GM06990 (cell line): ENCODE results near the gene CCDC194.

ENCODE experiments used
- DNase-seq: peaks from one replicate; pipeline ENCODE4 v3.0.0-alpha.2; 2011; ENCODE audit not compliant: insufficient read length; ENCODE audit errors: extremely low read depth
- H3K27me3 ChIP-seq: replicated peaks from 2 replicates; pipeline ENCODE4 v1.6.0; 2011; ENCODE audit warnings: low read length; ENCODE audit not compliant: control insufficient read depth, insufficient read depth
- H3K36me3 ChIP-seq: 2 replicates; pipeline ENCODE4 v1.5.1; 2011; ENCODE audit warnings: low read length; ENCODE audit not compliant: control insufficient read depth, insufficient read depth
- H3K4me3 ChIP-seq: replicated peaks from 2 replicates; pipeline ENCODE4 v1.5.1; 2011; ENCODE audit warnings: low read depth, mild to moderate bottlenecking, control low read depth, low read length
- CTCF ChIP-seq: IDR thresholded peaks from 2 replicates; pipeline ENCODE4 v1.5.1; 2011; ENCODE audit warnings: low read length, control low read depth, mild to moderate bottlenecking, inconsistent platforms; ENCODE audit not compliant: insufficient read depth, poor library complexity, severe bottlenecking

Gene CCDC194

GRCh38 chr19:17431417-17431816 lies 37.4 kb upstream of the CCDC194 start:
- no peak for TF ChIP-seq CTCF
- no peak for DNase-seq
- no peak overlapping the region for H3K4me3 ChIP-seq
- H3K36me3 ChIP-seq: no peaks in the 10 kb centered on the region
- H3K27me3 ChIP-seq: no peaks in the 10 kb centered on the region

DNA sequence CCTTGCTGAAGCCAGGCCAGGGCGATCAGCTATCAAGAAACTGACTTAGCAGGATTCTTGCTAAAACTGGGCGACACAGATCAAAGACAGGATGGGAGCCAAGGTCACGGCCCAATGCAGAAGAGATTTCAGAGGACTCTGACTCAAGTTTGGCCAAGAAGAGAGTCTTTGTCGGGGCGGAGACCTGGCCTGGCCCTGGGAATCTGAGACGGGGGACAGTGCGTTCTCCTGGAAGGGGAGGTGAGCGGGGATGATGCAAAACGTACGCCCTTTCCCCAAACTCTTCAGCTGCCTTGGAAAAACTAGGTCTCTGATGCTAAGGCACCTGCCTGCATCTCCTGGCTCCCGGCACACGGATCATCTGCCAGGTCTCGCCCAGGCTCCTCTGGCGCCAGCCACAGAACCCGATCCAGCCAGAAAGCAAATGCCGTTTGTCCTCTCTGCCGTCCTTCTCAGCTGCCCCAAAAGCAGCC lies 35.7 kb upstream of the CCDC194 start:
- DNase-seq: no peak
- H3K27me3 ChIP-seq: no peaks in the 10 kb centered on the region
- no peak for TF ChIP-seq CTCF
- no peaks in the 10 kb centered on the region for H3K36me3 ChIP-seq
- H3K4me3 ChIP-seq: no peak overlapping the region

GRCh38 chr19:17424743-17425365 lies 30.9 kb upstream of the CCDC194 start:
- peak; percentile 66 for TF ChIP-seq CTCF
- DNase-seq: peak; percentile 59
- Histone ChIP-seq H3K27me3 (no peaks in the 10 kb centered on the region), H3K36me3 (no peaks in the 10 kb centered on the region; the same call in 1 of the 2 replicates), H3K4me3 (no peak overlapping the region)

DNA sequence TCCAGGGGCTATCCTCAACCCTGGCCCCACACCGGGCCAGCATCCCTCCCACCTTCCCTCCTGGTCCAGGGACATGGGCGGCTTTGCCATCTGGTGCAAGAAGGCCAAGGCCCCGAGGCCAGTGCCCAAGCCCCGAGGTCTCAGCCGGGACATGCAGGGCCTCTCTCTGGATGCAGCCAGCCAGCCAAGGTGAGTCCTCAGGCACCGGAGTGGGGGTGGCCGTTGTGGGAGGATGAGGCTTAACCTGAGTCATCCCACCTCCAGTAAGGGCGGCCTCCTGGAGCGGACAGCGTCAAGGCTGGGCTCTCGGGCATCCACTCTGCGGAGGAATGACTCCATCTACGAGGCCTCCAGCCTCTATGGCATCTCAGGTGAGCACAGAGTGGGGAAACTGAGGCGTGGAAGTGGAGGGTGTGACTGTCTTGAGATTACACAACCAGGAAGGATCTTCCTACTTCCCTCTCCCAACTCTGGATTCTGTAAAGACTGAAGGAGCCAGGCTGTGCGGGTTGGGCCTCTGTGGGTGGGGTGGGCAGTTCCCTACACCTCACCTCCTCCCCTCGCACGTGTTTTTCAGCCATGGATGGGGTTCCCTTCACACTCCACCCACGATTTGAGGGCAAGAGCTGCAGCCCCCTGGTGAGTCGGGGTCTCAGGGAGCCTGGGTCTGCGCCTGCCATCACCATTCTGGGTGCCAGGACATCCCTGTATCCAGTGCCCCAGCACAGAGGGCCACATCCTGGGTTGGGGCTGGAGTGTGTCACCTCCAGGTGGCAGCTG lies 29.6 kb upstream of the CCDC194 start:
- Histone ChIP-seq H3K4me3 (no peak overlapping the region), H3K36me3 (no peaks in the 10 kb centered on the region; the same call in 1 of the 2 replicates), H3K27me3 (no peaks in the 10 kb centered on the region)
- no peak for DNase-seq
- TF ChIP-seq CTCF: no peak

GRCh38 chr19:17421942-17422341 lies 27.9 kb upstream of the CCDC194 start:
- H3K36me3 ChIP-seq: no peaks in the 10 kb centered on the region; the same call in none of the 2 replicates
- no peak for TF ChIP-seq CTCF
- no peaks in the 10 kb centered on the region for H3K27me3 ChIP-seq
- DNase-seq: no peak
- no peak overlapping the region for H3K4me3 ChIP-seq
